ENCODE measurements around the gene PHLDB3.

PHLDB3 gene

GRCh38 chr19:43462383-43462782 lies 42.2 kb downstream of the PHLDB3 start:
- H3K4me3 ChIP-seq (ENCODE audit: low read depth, low read length), result no peak overlapping the region
- no peak for DNase-seq (ENCODE audit: low read depth)
- TF ChIP-seq, protein P1, sequence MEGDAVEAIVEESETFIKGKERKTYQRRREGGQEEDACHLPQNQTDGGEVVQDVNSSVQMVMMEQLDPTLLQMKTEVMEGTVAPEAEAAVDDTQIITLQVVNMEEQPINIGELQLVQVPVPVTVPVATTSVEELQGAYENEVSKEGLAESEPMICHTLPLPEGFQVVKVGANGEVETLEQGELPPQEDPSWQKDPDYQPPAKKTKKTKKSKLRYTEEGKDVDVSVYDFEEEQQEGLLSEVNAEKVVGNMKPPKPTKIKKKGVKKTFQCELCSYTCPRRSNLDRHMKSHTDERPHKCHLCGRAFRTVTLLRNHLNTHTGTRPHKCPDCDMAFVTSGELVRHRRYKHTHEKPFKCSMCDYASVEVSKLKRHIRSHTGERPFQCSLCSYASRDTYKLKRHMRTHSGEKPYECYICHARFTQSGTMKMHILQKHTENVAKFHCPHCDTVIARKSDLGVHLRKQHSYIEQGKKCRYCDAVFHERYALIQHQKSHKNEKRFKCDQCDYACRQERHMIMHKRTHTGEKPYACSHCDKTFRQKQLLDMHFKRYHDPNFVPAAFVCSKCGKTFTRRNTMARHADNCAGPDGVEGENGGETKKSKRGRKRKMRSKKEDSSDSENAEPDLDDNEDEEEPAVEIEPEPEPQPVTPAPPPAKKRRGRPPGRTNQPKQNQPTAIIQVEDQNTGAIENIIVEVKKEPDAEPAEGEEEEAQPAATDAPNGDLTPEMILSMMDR (IDR thresholded peaks at IDR 0.05; ENCODE audit: low read depth, low read length, missing control alignments), result no peak
- in situ Hi-C loops (cut with HindIII; ENCODE audit: low sequenced_read_pairs), result no loop called here

GRCh38 chr19:43461303-43461702 lies 43.2 kb downstream of the PHLDB3 start:
- no peak overlapping the region for H3K4me3 ChIP-seq (ENCODE audit: low read depth, low read length)
- TF ChIP-seq, protein P1 (IDR thresholded peaks at IDR 0.05; ENCODE audit: low read depth, low read length, missing control alignments), result no peak
- in situ Hi-C loops (cut with HindIII; ENCODE audit: low sequenced_read_pairs), result no loop called here
- DNase-seq (ENCODE audit: low read depth), result no peak

- H3K4me3 ChIP-seq (ENCODE audit: low read depth, low read length), result no peak overlapping the region
- TF ChIP-seq, protein P1 (IDR thresholded peaks at IDR 0.05; ENCODE audit: low read depth, low read length, missing control alignments), result no peak
- DNase-seq (ENCODE audit: low read depth), result no peak
- in situ Hi-C loops (cut with HindIII; ENCODE audit: low sequenced_read_pairs), result no loop called here
These were observed 44.1 kb downstream of the PHLDB3 start for GRCh38 chr19:43460362-43461016.

DNA sequence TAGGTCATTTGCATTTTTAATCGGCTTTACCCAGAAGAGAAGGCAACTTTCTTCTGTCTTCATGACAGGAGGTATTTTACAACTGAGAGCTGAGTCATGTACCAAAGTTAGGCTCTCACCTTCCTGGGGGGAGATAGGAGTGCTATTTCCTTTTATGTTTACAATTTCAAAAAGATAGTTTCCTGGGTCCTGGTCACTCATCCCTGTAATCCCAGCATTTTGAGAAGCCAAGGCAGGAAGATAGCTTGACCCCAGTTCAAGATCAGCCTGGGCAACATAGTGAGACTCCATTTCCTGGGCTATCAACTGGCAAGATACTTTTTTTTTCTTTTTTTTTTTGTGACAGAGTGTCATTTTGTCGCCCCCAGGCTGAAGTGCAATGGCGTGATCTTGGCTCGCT lies 46.7 kb downstream of the PHLDB3 start:
- no peak for DNase-seq (ENCODE audit: low read depth)
- in situ Hi-C loops (cut with HindIII; ENCODE audit: low sequenced_read_pairs), result no loop called here
- no peak overlapping the region for H3K4me3 ChIP-seq (ENCODE audit: low read depth, low read length)
- TF ChIP-seq, protein P1 (IDR thresholded peaks at IDR 0.05; ENCODE audit: low read depth, low read length, missing control alignments), result no peak

- H3K4me3 ChIP-seq (ENCODE audit: low read depth, low read length), result no peak overlapping the region
- in situ Hi-C loops (cut with HindIII; ENCODE audit: low sequenced_read_pairs), result no loop called here
- TF ChIP-seq, protein P1 (IDR thresholded peaks at IDR 0.05; ENCODE audit: low read depth, low read length, missing control alignments), result no peak
- DNase-seq (ENCODE audit: low read depth), result no peak
These were observed 49.0 kb downstream of the PHLDB3 start for GRCh38 chr19:43455321-43456113.

- H3K4me3 ChIP-seq (ENCODE audit: low read depth, low read length), result no peak overlapping the region
- in situ Hi-C loops (cut with HindIII; ENCODE audit: low sequenced_read_pairs), result no loop called here
- DNase-seq (ENCODE audit: low read depth), result no peak
- TF ChIP-seq, protein P1 (IDR thresholded peaks at IDR 0.05; ENCODE audit: low read depth, low read length, missing control alignments), result no peak
These were observed 50.5 kb downstream of the PHLDB3 start for GRCh38 chr19:43454031-43454430.

Data from astrocyte of the cerebellum (primary cell).